Measurements from ENCODE around the gene TMX3.
A peak's percentile ranks its signal among the peaks of the same experiment; 100 is the strongest.

TMX3 gene

DNA sequence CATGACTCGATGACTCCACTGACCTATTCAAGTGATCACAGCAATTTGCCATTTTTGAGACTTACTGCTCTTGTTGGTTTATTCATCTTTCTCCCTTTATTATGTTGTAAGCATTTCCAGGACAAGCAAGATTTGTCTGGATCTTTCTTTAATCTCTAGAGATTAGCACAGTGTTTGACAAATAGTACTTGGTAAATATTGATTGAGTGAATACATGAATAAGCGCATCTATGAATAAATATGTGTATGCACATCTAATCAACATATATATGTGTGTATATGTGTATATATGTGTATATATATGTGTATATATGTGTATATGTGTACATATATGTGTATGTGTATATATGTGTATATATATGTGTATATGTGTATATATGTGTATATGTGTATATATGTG lies 7.3 kb downstream of the TMX3 start:
- no peak for DNase-seq

DNA sequence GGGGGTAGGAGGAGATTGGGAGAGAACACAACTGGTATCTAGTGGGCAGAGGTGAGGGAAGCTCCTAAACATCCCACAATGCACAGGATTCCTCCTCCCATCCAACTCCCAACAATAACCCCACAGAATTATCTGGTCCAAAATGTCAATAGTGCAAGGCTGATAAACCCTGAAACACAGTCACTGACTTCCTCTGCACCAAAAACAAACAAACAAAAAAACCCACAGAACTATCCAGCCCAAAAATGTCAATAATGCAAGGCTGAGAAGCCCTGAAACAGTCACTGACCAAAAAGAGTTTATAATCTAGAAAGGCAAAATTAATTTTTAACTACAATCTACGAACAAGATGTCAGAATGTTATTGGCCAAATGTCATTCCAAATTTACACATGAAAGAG lies 9.8 kb downstream of the TMX3 start:
- no peak for DNase-seq

DNA sequence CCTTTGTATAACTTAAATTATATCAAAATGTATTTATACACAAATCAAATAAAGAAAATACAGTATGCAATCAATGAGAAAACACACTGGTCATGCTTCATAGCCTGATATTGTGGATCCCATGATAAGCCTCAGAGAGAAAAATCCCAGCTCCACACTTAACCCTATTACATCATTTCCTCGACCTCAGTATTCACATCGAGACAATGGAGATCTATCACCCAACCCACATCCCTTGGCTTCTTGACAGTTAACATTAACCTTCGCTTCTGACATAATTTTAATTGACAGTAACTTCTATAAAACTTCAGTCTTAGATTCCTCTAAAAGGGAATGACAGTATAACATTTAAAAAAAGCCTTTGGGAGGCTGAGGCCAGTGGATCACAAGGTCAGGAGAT lies 11.6 kb downstream of the TMX3 start:
- DNase-seq: no peak

GRCh38 chr18:68701353-68701752 lies 13.6 kb downstream of the TMX3 start:
- no peak for DNase-seq

DNA sequence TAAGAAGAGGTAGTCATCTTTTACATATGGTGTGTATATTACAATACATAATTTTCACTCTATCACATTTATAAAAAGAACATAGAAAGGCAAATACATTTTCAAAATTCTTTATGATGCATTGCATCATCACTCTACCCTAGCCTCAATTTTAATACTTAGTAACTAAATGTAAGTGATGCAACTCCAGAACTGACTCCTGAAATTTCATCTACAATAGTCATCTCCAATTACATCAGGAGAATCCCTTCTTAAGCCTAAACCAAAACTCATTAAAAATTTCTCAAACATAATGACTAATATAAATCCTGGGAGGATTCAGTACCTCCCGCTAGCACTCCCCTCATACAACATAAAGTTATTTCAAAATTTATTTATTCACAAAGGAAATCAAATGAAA lies 15.9 kb downstream of the TMX3 start:
- DNase-seq: no peak

GRCh38 chr18:68696937-68697336 lies 18.0 kb downstream of the TMX3 start:
- no peak for DNase-seq

GRCh38 chr18:68694316-68694715 lies 20.6 kb downstream of the TMX3 start:
- DNase-seq: no peak

- no peak for DNase-seq
Measured at GRCh38 chr18:68693091-68693815, 21.7 kb downstream of the TMX3 start.

DNA sequence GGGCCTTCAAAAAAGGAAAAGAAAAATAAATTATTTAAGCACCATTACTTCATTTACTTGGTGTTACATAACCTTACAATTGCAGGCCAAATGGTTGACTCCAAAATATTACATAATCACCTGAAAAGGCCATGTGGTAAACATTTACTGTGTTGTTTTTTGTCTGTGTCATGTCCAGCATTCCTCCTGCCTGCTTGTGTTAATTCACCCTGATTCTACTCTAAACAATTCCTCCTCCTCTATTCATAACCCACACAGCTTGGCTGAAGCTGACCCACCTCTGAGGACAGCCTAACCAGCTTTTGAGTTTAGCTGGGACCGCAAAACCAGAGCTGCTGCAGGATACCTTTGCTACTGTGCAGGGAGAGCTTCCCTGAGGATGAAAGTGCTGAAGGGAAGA lies 35.4 kb downstream of the TMX3 start:
- DNase-seq: no peak

GRCh38 chr18:68676913-68677312 lies 38.0 kb downstream of the TMX3 start:
- no peak for DNase-seq

GRCh38 chr18:68667121-68667520 lies 47.8 kb downstream of the TMX3 start:
- DNase-seq: no peak

DNA sequence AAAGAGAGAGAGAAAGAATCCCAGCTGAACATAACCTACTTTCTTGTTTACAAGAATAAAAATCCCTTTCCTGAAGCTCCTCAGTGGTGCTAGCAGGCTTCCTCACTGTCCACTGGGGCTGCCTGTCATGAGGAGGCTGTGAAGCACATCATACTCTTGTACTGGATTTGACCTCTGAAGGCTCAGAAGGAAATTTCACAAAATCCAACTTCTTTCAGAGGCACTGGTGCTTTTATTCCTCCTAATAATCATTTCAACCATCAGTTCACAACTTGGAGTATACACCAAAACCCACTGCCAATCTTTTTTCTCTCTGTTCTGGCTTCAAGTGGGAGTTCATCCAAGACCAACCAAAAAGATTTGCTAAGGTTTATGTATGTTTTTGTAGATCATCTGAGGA lies 48.5 kb downstream of the TMX3 start:
- DNase-seq: no peak

DNA sequence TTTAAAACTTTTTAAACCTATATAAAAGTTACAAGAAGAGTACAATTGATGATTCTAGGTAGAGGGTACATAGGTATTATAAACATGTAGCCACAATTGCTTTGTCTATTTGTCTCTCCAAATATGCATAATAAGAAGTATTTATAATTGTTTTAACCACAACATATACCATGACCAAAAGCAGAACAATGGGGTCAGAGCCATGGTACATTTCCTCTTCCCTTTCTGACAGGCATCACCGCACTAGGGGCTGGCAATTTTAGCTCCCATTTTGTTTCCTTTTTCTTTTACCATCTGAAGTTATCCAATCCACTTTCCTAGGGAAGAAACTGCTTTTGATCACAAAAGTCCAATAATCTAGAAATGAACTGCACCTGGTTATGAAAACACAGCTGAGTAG lies 49.3 kb downstream of the TMX3 start:
- DNase-seq: no peak

DNA sequence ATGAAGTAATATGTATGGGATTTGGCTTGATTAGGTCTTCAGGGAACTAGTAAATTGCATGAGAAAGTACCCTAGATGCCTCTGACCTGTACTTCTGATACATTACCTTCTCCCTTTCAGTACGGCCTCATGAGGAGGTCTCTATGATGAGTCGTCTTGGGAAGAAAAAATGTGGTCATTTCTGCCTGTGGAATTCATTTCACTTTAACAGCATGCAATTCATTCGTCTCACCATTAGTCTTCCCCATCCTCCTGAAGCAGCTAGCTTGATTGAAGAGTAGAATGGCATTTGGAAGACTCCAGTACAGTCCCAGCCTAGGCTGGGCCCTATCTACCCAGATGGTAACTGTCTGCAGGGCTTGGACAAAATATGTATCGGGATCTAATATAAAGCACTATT lies 52.2 kb downstream of the TMX3 start:
- DNase-seq: no peak

DNA sequence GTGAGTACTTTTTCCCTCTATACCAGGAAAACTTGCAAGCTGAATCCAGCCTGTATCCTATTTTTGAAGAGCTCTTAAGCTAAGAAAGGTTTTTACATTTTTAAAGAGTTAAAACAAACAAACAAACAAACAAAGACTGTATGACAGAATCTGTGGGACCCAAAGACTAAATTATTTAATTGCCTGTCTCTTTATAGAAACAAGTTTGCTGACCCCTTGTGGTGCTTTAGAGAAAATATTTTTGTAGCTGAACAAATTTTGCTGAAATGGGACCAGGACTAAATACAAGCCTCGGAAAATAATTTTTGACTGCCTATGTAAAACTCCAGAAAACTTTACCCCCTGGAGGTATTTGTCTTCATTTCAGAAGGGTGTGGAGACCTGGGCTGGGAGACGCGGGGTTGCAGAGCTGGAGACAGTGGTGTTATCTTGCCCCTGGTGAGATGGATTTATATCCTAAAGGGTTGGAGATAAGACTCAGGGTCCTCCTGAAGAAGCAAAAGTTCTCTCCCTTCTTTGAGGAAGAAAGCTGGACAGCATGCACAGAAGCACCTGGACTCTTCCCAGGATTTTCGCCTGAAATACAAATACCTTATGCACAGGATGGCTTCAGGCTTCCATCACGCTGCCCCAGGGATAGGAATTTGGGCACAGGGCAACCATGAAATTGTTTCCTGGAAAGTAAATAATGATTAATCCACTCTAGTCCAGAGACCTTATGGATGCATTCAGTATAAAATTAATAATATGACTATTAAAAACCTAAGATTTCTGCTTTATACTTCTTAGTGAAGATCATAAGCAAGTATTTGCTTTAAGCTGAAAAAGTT lies 54.3 kb downstream of the TMX3 start:
- DNase-seq: no peak

DNA sequence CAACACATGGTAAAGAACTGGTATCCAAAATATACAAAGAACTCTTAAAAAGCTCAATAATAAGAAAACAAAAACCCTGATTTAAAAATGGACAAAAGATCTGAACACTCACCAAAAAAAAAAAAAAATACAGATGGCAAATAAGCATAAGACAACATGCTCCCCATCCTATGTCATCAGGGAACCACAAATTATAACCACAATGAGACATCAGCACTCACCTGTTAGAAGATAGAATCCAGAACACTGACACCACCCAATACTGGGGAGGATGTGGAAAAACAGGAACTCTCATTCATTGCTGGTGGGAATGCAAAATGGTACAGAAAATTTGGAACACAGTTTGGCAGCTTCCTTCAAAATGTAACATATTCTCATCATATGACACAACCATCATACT lies 66.7 kb downstream of the TMX3 start:
- DNase-seq: no peak

DNA sequence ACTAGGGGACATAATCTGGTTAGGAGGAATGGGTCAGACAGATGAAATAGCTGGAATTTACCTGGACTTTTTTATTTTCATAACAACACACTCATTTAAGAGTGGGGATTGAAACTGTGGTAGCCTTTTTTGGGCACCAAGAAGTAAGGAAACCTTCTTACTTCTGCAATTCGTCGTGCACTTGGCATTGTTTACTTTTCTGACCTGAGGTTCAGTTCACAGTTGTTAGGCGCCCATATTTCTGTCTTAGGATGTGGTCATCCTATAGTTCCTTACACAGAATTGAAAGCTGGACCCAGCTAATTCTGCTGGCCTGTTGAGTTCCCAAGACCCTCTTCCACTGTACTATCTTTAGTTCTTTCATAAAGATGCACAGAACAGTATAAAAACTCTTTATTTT lies 72.9 kb downstream of the TMX3 start:
- DNase-seq: no peak

- no peak for DNase-seq
Measured at GRCh38 chr18:68640861-68641260, 74.0 kb downstream of the TMX3 start.

DNA sequence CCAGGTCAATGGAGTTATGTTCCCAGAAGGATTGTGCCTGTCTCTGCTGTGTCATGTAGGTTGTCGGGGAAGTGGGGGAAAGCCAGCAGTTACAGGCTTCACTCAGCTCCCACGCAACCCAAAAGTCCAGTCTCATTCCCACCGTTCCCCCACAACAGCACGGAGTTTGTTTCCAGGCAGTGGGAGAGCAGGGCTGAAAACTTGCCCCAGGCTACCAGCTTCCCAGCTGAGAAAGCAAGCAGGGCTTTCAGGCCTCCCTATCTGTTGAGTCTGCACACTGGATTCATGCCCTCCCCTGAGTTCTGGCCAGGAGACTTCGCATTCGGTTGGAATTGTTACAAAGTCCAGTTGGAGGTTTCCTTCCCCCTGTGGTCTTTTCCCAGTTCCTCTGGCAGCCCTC lies 76.3 kb downstream of the TMX3 start:
- peak; percentile 65 for DNase-seq

GRCh38 chr18:68627812-68628211 lies 87.1 kb downstream of the TMX3 start:
- DNase-seq: no peak
